Hepatocyte (in vitro differentiated cells): ENCODE results near the gene TREM1. TPM values are rescaled to one million over a fixed set of nuclear protein-coding genes. Genes with fewer than 3 reads are reported as not detected.

Experiments used
- DNase-seq: peaks from one replicate; pipeline ENCODE4 v3.0.0-alpha.2; 2016; ENCODE audit warnings: low spot score
- H2AFZ ChIP-seq: fragments of 200-600 bp; sonication (generic); 2 replicates; pipeline ENCODE4 v1.6.0; 2016; ENCODE audit warnings: antibody characterized with exemption, mild to moderate bottlenecking
- H3K27ac ChIP-seq: fragments of 200-600 bp; sonication (generic); 2 replicates; pipeline ENCODE4 v1.5.1; 2016; ENCODE audit warnings: mild to moderate bottlenecking
- H3K27me3 ChIP-seq: fragments of 200-600 bp; sonication (generic); 2 replicates; pipeline ENCODE4 v1.6.1; 2016
- H3K36me3 ChIP-seq: fragments of 200-600 bp; sonication (generic); replicated peaks from 2 replicates; pipeline ENCODE4 v1.5.1; 2016; ENCODE audit warnings: low read depth; ENCODE audit not compliant: insufficient read depth
- H3K4me1 ChIP-seq: fragments of 200-600 bp; sonication (generic); 2 replicates; pipeline ENCODE4 v1.5.1; 2016; ENCODE audit warnings: mild to moderate bottlenecking, moderate library complexity; ENCODE audit not compliant: insufficient read depth
- H3K4me2 ChIP-seq: fragments of 200-600 bp; sonication (generic); 2 replicates; pipeline ENCODE4 v1.6.0; 2016
- H3K4me3 ChIP-seq: fragments of 200-600 bp; sonication (generic); 2 replicates; pipeline ENCODE4 v1.5.1; 2016; ENCODE audit warnings: mild to moderate bottlenecking
- H3K79me2 ChIP-seq: fragments of 200-600 bp; sonication (generic); 2 replicates; pipeline ENCODE4 v1.6.0; 2017; ENCODE audit warnings: mild to moderate bottlenecking
- H3K9me2 ChIP-seq: fragments of 200-600 bp; sonication (generic); replicated peaks from 2 replicates; pipeline ENCODE4 v1.6.0; 2017; ENCODE audit warnings: mild to moderate bottlenecking; ENCODE audit not compliant: insufficient read depth
- H3K9me3 ChIP-seq: fragments of 200-600 bp; sonication (generic); 2 replicates; pipeline ENCODE4 v1.5.1; 2016; ENCODE audit warnings: low read depth, mild to moderate bottlenecking
- H4K20me1 ChIP-seq: fragments of 200-600 bp; sonication (generic); 2 replicates; pipeline ENCODE4 v1.6.0; 2016; ENCODE audit warnings: mild to moderate bottlenecking; ENCODE audit not compliant: insufficient read depth, poor library complexity, severe bottlenecking
- CTCF ChIP-seq: fragments of 200-600 bp; sonication (generic); IDR thresholded peaks from 2 replicates; pipeline ENCODE4 v1.5.1; 2016; ENCODE audit warnings: antibody characterized with exemption, mild to moderate bottlenecking; ENCODE audit not compliant: poor library complexity
- EZH2 ChIP-seq: fragments of 200-600 bp; sonication (generic); IDR thresholded peaks from 2 replicates; pipeline ENCODE4 v1.6.1; 2016; ENCODE audit warnings: antibody characterized with exemption, mild to moderate bottlenecking, borderline replicate concordance
- EZH2phosphoT487 ChIP-seq: fragments of 200-600 bp; sonication (generic); IDR thresholded peaks from one replicate; pipeline ENCODE4 v1.6.1; 2018; ENCODE audit warnings: antibody characterized with exemption, mild to moderate bottlenecking, low read depth, moderate library complexity; ENCODE audit not compliant: unreplicated experiment, severe bottlenecking
- WGBS: methylation state at CpG from one replicate; pipeline ENCODE4 v1.1.6; 2016; ENCODE audit warnings: low lambda C conversion rate; ENCODE audit errors: missing lambda C conversion rate; 5-methylcytosine and 5-hydroxymethylcytosine counted together
- polyA plus RNA-seq: library from polyadenylated mRNA; unstranded; fragments of >200 nt; fragmentation: Nextera tagmentation; extraction: Ambion mirVana; gene quantifications from 2 replicates; pipeline ENCODE4 v1.2.1, GENCODE V29; 2016
- total RNA-seq: library from RNA; depleted of rRNA; stranded (reverse); fragments of >200 nt; gene quantifications from 2 replicates; pipeline ENCODE4 v1.2.3, GENCODE V29; 2014

The TREM1 gene
- total and polyA plus RNA-seq, 2 experiments from 2014 or later, result 0.63 to 2.3 TPM

GRCh38 chr6:41256383-41256782 lies 30.1 kb downstream of the TREM1 start:
- WGBS, result 100% methylated on average over 1 of the region's 1 CpG
- TF ChIP-seq EZH2 (no peak), CTCF (no peak), EZH2phosphoT487 (no peak)
- Histone ChIP-seq H3K4me1 (peaks cover 18% of the 10 kb centered on the region), H4K20me1 (no peaks in the 10 kb centered on the region), H3K9me3 (no peaks in the 10 kb centered on the region), H3K4me3 (no peak overlapping the region), H3K4me2 (peak overlapping the region; percentile 10), H2AFZ (no peak overlapping the region), H3K27ac (peak overlapping the region; percentile 59), H3K27me3 (no peaks in the 10 kb centered on the region), H3K79me2 (no peaks in the 10 kb centered on the region), H3K36me3 (no peaks in the 10 kb centered on the region), H3K9me2 (no peaks in the 10 kb centered on the region)
- DNase-seq, result no peak

DNA sequence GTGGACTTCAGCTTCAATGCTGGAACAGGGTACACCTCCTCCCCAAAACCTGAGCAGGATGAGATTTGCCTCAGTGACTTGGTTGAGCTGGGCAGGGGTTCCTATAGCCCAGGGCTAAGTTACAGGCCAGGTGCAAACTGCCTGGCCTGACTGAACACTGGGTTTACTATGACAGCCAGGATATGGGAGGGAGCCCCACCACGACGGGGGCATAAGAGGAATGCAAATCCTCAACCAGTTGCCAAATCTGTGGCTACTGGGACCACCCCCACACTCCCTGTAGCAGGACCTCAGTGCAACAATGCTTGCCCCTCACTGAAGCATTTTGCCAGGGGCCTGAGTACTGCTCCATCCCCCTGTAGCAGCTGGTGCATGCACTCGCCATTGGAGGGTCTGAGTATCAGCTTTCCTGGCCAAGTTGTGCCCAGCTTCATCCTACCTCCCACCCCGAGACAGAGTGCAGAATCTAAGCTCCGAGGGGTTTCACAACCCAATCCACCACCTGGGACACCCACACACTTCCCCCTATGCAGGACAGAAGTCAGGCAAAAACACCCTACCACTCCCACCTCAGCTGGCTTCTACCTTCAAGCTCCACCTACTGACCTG lies 30.7 kb downstream of the TREM1 start:
- no peaks in the 10 kb centered on the region for H3K9me2 ChIP-seq
- H3K27me3 ChIP-seq, result no peaks in the 10 kb centered on the region
- H2AFZ ChIP-seq, result no peak overlapping the region
- H3K4me2 ChIP-seq, result no peak overlapping the region
- 76% methylated on average over 5 of the region's 5 CpGs for WGBS
- no peak for DNase-seq
- no peaks in the 10 kb centered on the region for H3K9me3 ChIP-seq
- H3K79me2 ChIP-seq, result no peaks in the 10 kb centered on the region
- no peaks in the 10 kb centered on the region for H4K20me1 ChIP-seq
- TF ChIP-seq EZH2phosphoT487, result no peak
- no peak for TF ChIP-seq EZH2
- no peak for TF ChIP-seq CTCF
- H3K4me3 ChIP-seq, result no peak overlapping the region
- peaks cover 18% of the 10 kb centered on the region for H3K4me1 ChIP-seq
- no peak overlapping the region for H3K27ac ChIP-seq
- H3K36me3 ChIP-seq, result no peaks in the 10 kb centered on the region

DNA sequence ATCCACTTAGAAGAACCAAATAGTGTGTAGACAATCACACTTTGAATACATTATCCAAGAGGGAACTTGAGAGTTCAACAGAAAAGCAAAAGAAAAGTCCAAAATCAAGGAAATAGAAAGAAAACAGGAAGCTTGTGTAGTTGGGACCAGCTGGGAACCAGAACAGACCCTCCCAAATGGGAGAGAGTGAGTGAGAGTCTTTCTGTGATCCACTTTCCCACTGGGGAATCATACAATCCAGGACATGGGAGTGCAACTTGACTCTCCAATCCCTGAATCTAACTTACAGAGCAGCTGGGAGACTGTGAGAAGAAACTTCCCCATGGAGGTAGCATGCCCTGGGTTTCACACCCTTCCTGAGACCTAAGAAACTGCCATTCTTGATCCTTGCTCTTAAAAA lies 31.4 kb downstream of the TREM1 start:
- no peak overlapping the region for H3K4me3 ChIP-seq
- H3K27ac ChIP-seq, result no peak overlapping the region
- TF ChIP-seq CTCF, result no peak
- TF ChIP-seq EZH2, result no peak
- TF ChIP-seq EZH2phosphoT487, result no peak
- no peaks in the 10 kb centered on the region for H4K20me1 ChIP-seq
- no peaks in the 10 kb centered on the region for H3K36me3 ChIP-seq
- H3K4me1 ChIP-seq, result peaks cover 18% of the 10 kb centered on the region
- no peaks in the 10 kb centered on the region for H3K9me2 ChIP-seq
- H3K4me2 ChIP-seq, result no peak overlapping the region
- no peaks in the 10 kb centered on the region for H3K27me3 ChIP-seq
- no peaks in the 10 kb centered on the region for H3K79me2 ChIP-seq
- H2AFZ ChIP-seq, result no peak overlapping the region
- DNase-seq, result no peak
- H3K9me3 ChIP-seq, result no peaks in the 10 kb centered on the region
